ENCODE results near the gene RCN2.

The RCN2 gene

DNA sequence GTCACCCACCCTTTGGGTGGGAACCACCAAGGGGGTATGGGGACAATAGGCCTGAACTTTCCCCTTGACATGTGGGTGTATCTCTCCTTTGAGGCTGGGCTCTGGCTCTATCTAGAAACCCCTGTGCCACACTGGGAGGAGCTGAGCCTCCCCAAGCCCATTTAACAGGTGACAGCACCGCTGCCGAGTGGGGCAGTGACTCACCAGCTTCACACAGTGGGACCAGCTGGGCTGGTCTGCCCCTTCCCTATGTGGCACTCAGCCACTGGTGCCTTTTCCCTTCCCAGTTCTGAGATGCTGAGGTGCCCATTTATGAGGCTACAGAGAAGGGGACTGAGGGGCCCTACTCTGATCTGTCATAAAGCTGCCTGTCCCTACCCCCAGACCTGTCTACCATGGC, 68.4 kb downstream of the RCN2 start:
- H3K27ac ChIP-seq (ENCODE audit: low read depth, low read length): no peak overlapping the region
- peaks cover 5 to 65% (median 22%) of the 10 kb centered on the region in 5 donors for H3K4me1 ChIP-seq (ENCODE audit: control insufficient read depth in 5 of 5, insufficient read depth in 5 of 5, low read length in 5 of 5)
- H3K9me3 ChIP-seq (ENCODE audit: control insufficient read depth in 5 of 5, low read length in 5 of 5): no peaks in the 10 kb centered on the region
- no peaks in the 10 kb centered on the region for H3K27me3 ChIP-seq (ENCODE audit: control insufficient read depth in 5 of 5, insufficient read depth in 4 of 5, low read length in 5 of 5)
- H3K36me3 ChIP-seq (ENCODE audit: control insufficient read depth in 5 of 5, insufficient read depth in 5 of 5, low read length in 5 of 5): no peaks in the 10 kb centered on the region
- no peak overlapping the region for H3K4me3 ChIP-seq (ENCODE audit: low read depth in 1 of 5, low read length in 5 of 5)
- no peak overlapping the region for H3K9ac ChIP-seq (ENCODE audit: low read length in 5 of 5)

- H3K27ac ChIP-seq (ENCODE audit: low read depth, low read length): no peak overlapping the region
Measured at GRCh38 chr15:77001351-77001750, 69.8 kb downstream of the RCN2 start.

DNA sequence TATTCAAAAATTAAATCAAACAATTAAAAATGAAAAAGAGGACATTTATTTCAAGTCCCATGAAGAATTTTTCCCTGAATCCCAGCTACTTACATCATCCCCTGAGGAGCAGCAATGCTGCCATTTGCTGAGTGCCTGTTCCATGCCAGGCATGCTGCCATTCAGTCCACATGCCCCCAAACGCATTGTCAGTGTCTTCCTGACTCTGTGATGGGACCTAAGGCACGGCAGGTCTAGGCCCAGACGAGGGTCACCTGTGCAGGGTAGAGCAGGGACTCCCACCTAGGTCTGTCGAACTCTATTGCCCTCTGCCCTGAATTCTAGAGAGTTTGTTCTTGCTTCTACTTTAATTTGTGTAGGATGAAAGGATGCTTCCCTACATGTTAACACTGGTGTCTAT, 70.4 kb downstream of the RCN2 start:
- H3K27ac ChIP-seq (ENCODE audit: low read depth, low read length): no peak overlapping the region
- peak overlapping the region in 1 of 5 donors; percentile 46 for H3K9ac ChIP-seq (ENCODE audit: low read length in 5 of 5)
- H3K27me3 ChIP-seq (ENCODE audit: control insufficient read depth in 5 of 5, insufficient read depth in 4 of 5, low read length in 5 of 5): no peaks in the 10 kb centered on the region
- H3K4me1 ChIP-seq (ENCODE audit: control insufficient read depth in 5 of 5, insufficient read depth in 5 of 5, low read length in 5 of 5): peaks cover under 1 to 47% (median 9%) of the 10 kb centered on the region in 5 donors
- no peaks in the 10 kb centered on the region for H3K36me3 ChIP-seq (ENCODE audit: control insufficient read depth in 5 of 5, insufficient read depth in 5 of 5, low read length in 5 of 5)
- H3K9me3 ChIP-seq (ENCODE audit: control insufficient read depth in 5 of 5, low read length in 5 of 5): no peaks in the 10 kb centered on the region
- H3K4me3 ChIP-seq (ENCODE audit: low read depth in 1 of 5, low read length in 5 of 5): no peak overlapping the region

More at GRCh38 chr15:77001351-77001750, 69.8 kb downstream of the RCN2 start:
- H3K9ac ChIP-seq (ENCODE audit: low read length in 5 of 5): peak overlapping the region in 1 of 5 donors; percentile 15
- no peaks in the 10 kb centered on the region for H3K27me3 ChIP-seq (ENCODE audit: control insufficient read depth in 5 of 5, insufficient read depth in 4 of 5, low read length in 5 of 5)
- H3K9me3 ChIP-seq (ENCODE audit: control insufficient read depth in 5 of 5, low read length in 5 of 5): no peaks in the 10 kb centered on the region
- peaks cover 5 to 53% (median 15%) of the 10 kb centered on the region in 5 donors for H3K4me1 ChIP-seq (ENCODE audit: control insufficient read depth in 5 of 5, insufficient read depth in 5 of 5, low read length in 5 of 5)
- no peak overlapping the region for H3K4me3 ChIP-seq (ENCODE audit: low read depth in 1 of 5, low read length in 5 of 5)
- no peaks in the 10 kb centered on the region for H3K36me3 ChIP-seq (ENCODE audit: control insufficient read depth in 5 of 5, insufficient read depth in 5 of 5, low read length in 5 of 5)

DNA sequence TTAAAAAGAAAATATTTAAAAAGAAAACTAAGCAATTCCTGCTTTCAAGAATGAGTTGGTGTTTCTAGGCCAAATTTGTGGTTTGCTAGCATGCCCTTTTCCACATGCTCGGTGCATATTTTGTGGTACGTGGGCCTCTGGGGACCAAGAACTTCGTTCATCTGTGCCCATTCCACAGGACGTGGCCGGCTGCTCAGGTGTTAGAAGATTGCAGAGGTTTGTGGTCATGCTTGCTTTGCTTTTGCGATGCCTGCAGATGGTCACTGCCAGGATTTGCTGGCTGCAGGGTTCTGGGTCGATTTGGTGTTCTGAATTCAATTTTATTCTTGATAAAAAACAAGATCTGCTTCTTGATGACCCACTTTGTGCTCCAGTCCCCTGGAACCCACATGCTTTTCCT, 70.9 kb downstream of the RCN2 start:
- peaks cover 0 to 42% (median 4%) of the 10 kb centered on the region in 5 donors for H3K4me1 ChIP-seq (ENCODE audit: control insufficient read depth in 5 of 5, insufficient read depth in 5 of 5, low read length in 5 of 5)
- H3K27me3 ChIP-seq (ENCODE audit: control insufficient read depth in 5 of 5, insufficient read depth in 4 of 5, low read length in 5 of 5): no peaks in the 10 kb centered on the region
- H3K4me3 ChIP-seq (ENCODE audit: low read depth in 1 of 5, low read length in 5 of 5): no peak overlapping the region
- no peak overlapping the region for H3K9ac ChIP-seq (ENCODE audit: low read length in 5 of 5)
- H3K9me3 ChIP-seq (ENCODE audit: control insufficient read depth in 5 of 5, low read length in 5 of 5): no peaks in the 10 kb centered on the region
- no peak overlapping the region for H3K27ac ChIP-seq (ENCODE audit: low read depth, low read length)
- H3K36me3 ChIP-seq (ENCODE audit: control insufficient read depth in 5 of 5, insufficient read depth in 5 of 5, low read length in 5 of 5): no peaks in the 10 kb centered on the region

DNA sequence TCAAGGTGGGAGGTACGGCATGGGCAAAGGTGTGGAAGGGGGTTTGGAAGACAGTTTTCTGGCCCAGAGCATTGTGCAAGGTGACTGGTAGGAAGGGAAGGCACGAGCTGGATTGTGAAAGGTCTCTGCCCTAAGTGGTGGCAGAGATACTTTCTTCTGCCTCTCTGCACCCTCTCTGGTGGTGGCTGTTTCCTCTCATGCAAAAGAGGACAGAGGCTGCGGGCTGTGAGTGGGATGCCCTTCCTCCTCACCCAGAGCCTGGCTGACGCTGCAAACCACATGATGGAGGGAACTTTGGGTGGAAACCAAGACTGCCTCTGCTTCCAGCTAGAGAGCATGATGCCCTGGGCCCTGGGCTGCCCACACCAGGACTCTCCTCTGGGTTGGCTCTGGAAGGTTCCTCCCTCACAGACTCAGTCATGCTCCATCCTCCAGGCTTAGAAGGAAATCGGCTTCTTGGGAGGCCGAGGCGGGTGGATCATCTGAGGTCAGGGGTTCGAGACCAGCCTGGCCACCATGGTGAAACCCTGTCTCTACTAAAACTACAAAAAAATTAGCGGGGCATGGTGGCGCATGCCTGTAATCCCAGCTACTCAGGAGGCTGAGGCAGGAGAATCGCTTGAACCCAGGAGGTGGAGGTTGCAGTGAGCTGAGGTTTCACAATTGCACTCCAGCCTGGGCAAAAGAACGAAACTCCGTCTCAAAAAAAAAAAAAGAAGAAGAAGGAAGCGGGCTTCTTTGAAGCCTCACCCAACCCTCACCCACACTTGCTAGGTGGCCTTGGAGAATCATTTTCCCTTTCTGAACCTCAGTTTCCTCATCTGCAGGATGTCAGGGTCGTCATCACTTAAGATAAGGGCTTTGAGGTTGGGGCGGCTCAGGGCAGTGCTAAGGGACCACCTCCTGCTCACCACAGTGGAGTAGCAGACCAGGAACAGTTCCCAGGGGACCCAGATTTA, 71.7 kb downstream of the RCN2 start:
- no peak overlapping the region for H3K27ac ChIP-seq (ENCODE audit: low read depth, low read length)
- no peaks in the 10 kb centered on the region for H3K9me3 ChIP-seq (ENCODE audit: control insufficient read depth in 5 of 5, low read length in 5 of 5)
- H3K9ac ChIP-seq (ENCODE audit: low read length in 5 of 5): no peak overlapping the region
- no peaks in the 10 kb centered on the region for H3K27me3 ChIP-seq (ENCODE audit: control insufficient read depth in 5 of 5, insufficient read depth in 4 of 5, low read length in 5 of 5)
- no peak overlapping the region for H3K4me3 ChIP-seq (ENCODE audit: low read depth in 1 of 5, low read length in 5 of 5)
- H3K36me3 ChIP-seq (ENCODE audit: control insufficient read depth in 5 of 5, insufficient read depth in 5 of 5, low read length in 5 of 5): no peaks in the 10 kb centered on the region
- H3K4me1 ChIP-seq (ENCODE audit: control insufficient read depth in 5 of 5, insufficient read depth in 5 of 5, low read length in 5 of 5): peaks cover 0 to 39% (median 3%) of the 10 kb centered on the region in 5 donors
